Measurements from ENCODE around the gene SLC18A3.

SLC18A3 gene

DNA sequence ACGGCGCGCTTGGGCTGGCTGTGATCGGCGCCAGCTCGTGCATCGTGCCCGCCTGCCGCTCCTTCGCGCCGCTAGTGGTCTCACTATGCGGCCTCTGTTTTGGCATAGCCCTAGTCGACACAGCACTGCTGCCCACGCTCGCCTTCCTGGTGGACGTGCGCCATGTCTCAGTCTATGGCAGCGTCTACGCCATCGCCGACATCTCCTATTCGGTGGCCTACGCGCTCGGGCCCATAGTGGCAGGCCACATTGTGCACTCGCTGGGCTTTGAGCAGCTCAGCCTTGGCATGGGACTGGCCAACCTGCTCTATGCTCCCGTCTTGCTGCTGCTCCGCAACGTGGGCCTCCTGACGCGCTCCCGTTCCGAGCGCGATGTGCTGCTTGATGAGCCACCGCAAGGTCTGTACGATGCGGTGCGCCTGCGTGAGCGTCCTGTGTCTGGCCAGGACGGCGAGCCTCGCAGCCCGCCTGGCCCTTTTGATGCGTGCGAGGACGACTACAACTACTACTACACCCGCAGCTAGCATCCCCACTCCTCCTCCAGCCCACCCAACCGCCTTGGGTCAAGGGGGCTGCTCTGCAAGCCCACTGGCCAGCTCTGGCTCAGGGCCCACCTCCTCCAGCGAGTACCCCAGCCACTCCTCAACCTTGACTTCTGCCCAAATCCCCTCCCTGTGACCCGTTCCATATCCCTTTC lies 1.9 kb downstream of the SLC18A3 start:
- DNase-seq (ENCODE audit: low spot score) = no peak

DNA sequence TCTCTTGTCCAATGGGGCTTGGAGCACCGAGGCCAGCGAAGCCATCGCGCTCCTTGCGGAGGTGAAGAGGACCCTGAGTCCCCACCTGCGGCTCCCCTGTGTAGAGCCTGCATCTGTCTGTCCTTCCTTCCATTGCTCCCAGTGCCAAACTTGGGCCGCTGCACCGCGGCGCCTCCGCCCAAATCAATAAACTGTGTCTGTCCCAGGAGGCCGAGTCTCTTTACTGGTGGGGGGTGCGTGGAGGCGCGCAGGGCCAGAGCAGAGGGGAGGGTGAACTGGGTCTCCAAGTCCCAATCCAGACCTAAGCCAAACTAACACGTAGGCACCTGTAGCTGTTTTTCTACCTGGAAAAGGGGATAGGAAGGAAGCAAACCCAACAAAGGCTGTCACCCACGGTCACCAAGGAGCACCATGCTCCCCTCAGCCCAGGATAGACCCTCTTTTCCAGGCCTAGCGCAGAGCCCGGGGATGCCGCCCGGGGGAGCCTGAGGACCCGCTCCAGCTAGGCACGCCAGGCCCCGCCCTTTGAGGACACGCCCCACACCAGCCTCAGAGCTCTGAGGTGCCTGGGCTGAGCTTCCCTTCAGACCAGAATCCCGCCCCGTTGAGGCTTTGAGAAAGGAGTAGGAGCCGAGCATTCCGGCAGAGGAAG lies 2.5 kb downstream of the SLC18A3 start:
- no peak for DNase-seq (ENCODE audit: low spot score)

DNA sequence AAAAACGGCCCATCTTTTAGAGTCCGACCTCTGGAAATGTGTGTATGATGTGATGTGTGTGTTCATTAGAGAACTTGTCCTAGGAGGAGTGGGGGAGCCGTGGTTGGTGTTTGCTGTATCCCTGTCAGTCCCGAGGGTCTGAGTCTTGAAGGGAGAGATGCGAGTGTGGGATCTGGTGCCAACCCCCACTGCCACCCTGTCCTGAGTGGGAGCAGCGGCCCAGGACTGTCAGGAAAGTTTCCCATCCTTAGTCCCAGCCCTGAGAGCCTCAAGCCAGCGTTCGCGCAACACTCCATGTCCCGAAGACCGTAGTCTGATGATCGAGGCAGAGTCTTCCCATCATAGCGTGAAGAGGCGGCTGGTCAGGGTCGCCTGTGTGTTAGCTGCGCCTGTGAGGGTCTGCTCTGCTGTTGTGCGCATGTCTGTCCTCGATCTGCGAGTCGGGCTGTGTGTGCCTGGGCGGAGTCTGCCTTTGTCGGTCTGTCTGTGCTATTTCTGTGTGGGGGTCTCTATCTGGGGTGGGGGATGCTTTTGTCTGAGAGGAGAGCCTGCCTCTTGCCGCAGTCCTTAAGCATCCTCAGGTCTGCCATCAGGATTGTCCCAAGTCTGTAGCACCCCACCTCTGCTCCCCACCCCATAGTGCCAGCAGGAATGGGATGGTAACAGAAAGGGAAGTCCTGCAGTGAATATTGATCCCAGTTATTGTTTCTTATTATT lies 3.2 kb downstream of the SLC18A3 start:
- no peak for DNase-seq (ENCODE audit: low spot score)

DNA sequence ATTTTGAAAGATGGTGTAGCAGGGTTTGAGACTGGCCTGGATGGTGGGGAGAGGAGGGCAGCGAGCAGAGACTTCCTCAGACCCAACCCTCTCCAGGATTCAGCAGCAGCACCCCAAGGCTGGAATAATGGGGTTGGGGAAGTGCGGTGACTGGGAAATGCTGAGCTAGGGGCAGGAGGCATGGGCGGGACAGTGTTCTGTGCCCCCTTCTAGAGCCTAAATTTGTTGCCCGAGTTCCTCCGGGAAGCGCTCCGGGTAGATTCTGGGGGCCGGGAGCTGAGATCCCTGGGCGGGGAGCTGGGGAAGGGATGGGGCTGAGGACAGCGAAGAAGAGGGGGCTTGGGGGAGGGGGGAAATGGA lies 3.8 kb downstream of the SLC18A3 start, which contains the start of gene CHAT:
CHAT (plus strand) TSS at position 156 of the 360 bp plus-strand sequence; CDS start at position 309, 153 bp downstream.
- no peak for DNase-seq (ENCODE audit: low spot score)

DNA sequence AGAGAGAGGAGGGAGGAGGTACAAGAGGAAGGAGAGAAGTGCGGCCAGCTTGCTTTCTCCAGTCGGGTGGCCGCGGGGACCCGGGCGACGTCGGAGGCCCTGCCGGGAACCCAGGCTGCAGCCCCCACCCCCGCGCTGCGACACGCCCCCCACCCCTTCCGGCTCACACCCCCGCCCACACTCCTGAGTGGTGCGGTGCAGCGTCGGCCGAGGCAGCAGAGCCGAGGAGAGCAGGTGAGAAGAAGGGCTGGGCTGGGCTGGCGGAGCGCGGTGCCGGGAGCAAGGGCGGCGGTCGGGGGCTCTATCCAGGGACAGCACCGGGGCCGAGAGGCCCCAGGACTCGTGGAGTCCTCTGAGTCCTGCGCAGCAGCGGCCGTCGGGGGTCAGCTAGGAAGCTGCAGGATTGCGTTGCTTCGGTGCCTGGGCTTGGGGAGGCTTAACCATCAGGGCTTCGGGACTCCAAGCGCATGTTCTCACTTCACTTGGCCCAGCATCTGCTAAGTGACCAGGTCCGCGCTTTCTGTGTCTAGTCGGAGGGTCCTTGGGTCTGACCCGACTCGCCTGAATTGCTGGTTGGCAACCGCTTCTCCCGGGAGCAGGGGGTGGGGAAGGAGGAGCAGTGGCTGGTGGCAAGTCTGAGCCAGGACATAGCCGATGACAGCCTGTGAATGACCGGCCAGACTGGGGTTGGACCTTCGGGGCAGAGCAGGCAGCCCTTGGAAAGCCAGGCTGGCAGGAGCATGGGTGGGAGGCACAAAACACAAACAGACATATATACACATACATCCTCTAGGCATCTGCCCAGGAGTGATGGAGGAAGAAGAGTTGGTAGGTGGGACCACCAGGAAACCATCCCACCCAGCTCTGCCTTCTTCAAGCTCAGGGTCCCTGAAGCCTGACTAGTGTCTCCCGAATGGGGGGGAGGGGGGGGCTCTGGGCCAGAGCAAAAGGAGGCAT lies 4.4 kb downstream of the SLC18A3 start:
- DNase-seq (ENCODE audit: low spot score) = no peak

DNA sequence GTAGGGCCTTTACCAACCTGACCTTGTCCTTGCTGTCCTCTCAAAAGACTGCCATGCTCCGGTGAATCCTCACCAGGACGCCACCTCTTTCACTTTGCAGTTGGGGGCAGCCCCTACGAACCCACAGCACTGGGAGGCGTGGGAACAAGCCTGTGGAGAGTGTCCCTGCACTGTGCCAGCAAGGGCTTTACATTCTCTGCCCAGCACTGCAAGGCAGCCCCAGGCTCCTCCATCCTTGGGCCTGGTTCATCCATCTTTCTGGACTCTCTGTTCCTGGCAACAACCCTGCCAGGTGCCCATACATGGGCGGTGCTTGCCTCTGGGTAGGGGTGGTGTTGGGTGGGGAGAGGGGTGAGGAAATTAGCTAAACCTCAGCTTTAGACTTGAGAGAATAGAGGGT lies 5.1 kb downstream of the SLC18A3 start:
- no peak for DNase-seq (ENCODE audit: low spot score)

DNA sequence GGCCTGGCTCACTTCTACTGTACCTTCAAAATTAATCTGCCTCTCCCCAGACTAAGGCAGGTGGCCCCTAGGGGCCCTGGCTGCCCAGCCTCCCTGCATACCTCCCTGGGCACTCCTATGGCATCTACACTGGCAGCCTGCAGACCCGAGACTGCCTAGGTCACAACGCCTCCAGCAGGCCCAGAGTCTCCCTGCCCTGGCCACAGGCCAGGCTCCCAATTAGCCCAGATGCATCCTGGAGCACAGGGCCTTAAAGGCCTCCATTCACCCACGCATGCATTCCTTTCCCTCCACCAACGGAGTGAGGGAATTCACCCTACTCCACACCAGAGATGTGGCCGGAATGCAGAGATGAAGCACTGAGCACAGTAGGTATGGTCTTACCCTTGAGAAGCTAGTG lies 5.6 kb downstream of the SLC18A3 start:
- no peak for DNase-seq (ENCODE audit: low spot score)

DNA sequence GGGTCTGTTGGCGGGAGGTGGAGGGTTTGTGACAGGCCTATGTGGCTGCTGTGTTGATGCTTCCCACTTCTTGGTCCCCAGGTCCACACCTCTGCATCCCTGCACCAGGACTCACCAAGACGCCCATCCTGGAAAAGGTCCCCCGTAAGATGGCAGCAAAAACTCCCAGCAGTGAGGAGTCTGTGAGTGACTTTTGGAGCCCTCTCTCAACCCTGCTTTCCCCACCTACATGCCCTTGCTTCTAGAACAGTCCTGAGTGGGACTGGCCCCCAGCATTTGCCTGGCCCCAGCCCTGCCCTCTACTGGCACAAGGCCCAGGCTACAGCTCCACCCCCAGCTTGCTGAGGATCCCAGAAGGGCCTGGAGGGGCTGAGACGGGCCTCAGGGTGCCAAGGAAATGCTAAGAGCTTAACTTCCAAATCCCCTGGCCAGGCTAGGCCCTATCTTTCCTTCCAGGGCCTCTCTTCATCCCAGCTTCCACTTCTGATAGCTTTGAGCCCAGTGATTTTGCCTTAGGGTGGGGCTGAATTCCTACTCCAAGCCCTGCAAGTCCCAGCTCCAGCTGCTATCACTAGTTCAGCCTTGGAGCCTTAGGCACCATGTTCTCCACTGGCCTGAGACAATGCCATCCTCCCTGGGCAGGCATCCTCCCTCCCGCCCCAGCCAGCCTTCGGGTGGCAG lies 6.5 kb downstream of the SLC18A3 start:
- DNase-seq (ENCODE audit: low spot score) = no peak

DNA sequence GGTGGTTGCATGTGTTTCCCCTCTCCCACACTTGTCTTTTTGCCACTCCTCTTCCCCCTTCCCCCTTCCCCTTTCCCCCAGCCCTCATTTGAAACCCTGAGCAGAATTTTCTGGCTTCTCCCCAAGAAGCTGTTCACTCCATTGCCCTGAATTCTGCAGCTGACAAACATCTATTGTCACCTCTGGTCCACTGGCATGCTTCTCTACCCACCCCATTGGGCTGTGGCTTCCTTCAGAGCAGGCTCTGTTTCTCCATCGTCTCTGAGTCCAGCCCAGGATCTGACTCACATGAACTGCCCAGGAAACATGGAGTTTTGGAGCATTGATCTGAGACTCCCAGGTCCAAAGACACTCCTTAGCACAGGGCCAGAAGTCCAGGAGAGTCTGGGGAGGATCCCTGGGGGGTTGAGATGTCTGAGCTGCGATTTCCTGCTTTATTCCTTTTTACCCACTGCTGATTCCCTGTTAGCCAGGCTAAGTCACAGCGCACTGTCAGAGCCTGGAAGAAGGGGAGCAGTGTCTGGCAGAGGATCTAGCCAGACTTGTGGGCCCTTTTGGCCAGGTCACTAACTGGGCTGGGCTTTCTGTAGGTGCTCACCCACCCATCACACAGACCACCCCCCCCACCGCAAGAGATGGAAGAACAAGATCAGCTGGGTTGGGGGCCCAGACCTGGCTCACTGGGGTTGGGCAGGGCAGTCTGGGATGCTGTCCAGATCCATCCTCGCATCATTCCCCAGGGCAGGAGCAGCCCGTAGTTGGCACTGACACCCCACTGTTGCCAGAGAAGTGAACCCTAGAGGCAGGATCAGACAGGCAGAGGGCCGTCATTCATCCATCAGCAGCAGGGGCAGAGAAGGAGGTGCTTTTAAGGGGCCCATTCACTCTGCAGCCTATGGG lies 7.3 kb downstream of the SLC18A3 start:
- no peak for DNase-seq (ENCODE audit: low spot score)

DNA sequence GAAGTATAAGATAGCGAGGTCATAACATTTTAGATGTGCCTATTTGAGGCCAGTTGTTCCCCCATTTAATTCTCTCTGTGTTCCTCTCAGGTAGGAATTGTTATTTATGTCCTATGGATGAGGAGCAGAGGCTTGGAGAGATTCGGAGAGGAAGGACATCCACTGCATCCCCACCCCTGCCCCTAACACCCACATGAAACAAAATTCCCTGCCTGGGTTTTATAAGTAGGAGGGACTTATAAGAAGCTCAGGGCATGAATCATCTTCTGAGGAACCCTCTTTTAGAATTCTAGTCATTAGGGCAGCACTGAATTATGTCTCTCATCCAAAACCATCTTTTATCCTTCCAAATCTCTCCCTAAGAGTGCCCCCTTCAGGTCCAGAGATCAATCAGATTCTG lies 8.7 kb downstream of the SLC18A3 start:
- no peak for DNase-seq (ENCODE audit: low spot score)

DNA sequence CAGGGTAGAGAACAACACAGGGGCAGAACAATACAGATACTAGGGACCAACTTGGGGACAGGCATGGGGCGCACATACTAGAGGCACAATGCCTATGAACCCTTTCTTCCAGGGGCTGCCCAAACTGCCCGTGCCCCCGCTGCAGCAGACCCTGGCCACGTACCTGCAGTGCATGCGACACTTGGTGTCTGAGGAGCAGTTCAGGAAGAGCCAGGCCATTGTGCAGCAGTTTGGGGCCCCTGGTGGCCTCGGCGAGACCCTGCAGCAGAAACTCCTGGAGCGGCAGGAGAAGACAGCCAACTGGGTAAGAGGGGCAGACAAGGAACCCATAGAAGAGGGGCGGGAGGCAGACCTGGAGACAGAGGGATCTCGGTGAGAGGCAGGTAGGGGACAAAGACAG lies 9.5 kb downstream of the SLC18A3 start:
- DNase-seq (ENCODE audit: low spot score) = no peak

DNA sequence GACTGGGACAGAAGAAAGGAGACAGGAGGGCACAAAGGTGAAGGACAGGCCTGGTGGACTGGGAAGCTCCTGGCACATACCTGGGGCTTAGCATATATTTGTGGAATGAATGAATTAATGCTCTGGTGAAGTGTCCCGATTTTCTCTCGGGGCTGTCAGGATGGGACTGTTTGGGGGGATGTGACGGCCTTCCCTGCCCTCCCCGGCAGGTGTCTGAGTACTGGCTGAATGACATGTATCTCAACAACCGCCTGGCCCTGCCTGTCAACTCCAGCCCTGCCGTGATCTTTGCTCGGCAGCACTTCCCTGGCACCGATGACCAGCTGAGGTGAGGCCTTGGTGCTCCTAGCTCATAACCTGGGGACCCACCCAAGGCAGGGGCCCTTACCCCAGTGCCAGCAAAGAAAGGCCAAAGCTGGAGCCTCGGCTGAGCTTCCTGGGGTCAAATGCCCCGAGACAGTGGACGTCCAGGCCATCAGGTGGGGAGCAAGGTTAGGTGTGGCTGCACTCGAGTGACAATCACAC lies 10.2 kb downstream of the SLC18A3 start:
- DNase-seq (ENCODE audit: low spot score) = no peak

DNA sequence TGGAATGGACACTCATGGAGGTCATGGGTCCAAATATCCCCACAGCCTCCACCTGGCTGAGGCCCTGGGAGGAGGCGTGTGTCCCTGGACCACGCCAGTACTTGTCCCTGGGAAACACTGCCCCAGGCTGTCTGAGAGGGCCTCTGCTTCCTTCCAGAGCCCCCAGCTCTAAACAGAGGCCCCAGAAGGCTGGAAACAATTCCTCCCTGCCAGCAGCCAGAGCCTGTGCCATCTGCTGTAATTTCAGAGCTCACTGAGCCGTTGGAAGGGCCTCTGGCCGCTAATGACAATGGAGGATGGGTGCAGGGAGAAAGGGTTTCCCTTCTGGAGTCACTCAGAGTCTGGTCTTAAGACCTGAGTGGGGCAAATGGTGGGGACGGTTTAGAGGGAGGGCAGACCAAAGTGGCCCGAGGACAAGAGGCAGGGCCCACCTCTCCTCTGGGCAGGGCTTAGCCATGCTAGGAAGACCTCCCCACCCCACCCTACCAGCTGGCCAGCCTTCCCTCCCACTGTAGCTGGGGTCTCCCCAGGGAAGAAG lies 10.8 kb downstream of the SLC18A3 start:
- no peak for DNase-seq (ENCODE audit: low spot score)

DNA sequence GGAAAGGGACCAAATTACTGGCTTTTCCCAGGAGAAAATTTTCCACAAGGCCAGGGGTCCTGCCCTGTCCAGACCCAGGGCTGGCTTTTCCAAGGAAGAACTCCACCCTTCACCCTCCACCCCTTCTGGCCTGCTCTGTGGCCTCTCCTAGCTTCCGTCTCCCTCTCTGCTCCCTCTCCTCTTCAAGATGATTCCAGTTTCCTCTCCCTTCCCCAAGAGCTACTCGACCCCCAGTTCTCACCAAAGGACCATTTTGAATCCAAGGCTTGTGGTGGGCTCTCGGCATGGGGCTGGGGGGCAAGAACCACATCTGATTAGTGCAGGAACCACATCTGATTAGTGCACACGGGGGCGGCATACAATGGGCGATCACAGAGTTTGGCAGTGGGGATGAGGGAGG lies 11.5 kb downstream of the SLC18A3 start:
- no peak for DNase-seq (ENCODE audit: low spot score)

DNA sequence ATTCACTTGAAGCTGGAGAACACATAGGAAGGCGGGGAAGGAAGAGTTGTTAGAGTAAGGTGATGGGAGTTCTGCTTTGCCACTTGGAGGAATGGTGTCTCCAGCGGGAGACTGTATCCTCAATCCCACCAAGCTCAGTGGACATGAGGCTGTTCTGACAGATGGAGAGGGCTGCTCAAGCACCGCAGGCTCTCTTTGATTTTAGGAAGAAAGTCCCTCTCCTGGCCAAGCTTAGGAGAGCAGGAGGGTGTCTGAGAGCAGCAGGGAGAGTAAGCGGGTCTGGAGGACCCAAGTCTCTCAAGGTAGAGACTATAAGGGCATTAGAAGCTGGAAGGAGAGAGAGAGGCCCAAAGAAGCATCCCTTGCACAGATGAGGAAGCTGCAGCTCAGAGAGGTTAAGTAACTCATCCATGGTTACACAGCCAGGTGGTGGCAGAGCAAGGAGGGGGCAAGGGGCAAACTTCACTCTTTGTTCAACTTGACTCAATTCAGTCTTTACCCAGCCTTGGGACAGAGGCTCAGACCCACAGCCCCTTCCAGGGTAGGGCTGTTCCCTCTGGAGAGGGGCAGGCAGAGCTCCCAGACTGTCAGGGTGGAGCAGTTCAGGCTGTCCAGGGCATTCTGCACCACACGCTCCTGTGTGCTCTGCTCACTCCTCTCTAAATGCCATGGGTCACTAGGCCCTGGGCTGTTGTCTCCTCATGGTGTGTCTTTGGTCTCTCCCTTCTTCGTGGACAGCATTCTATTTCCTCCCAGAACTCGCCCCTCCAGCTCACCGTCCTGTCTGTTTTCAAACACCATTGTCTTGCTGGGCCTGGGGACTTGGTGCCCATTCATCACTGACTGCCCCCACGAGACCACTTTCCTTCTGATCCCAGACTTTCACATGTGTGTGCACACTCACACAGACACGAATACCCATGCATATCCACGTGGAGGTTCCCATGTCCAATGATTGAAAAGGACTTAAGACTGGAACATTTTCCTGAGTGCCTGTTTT lies 12.6 kb downstream of the SLC18A3 start:
- no peak for DNase-seq (ENCODE audit: low spot score)

DNA sequence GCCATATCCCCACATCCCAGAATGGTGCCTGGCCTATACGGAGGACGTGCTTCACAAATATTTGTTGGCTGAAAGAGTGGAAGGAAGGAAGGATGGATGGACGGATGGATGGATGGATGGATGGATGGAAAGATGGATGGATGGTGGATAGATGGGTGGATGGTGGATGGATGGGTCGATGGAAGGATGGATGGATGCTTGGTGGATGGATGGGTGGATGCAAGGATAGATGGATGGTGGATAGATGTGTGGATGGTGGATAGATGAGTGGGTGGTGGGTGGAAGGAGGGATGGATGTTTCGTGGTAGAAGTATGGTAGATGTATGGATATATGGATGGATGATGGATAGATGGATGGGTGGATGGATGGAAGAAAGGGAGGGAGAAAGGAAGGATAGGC lies 14.5 kb downstream of the SLC18A3 start:
- DNase-seq (ENCODE audit: low spot score) = no peak

DNA sequence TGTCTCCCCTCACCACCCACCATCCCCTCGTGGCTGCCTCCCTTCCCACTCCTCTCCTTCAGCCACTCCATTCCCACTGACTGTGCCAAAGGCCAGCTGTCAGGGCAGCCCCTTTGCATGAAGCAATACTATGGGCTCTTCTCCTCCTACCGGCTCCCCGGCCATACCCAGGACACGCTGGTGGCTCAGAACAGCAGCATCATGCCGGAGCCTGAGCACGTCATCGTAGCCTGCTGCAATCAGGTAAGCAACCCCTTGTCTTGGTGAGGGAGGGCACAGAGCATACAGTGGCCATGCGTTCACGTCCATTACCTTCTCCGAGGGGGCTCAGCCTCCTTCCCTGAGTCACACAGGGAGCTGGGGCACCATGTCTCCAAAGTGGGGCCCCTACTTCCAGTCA lies 15.3 kb downstream of the SLC18A3 start:
- no peak for DNase-seq (ENCODE audit: low spot score)

DNA sequence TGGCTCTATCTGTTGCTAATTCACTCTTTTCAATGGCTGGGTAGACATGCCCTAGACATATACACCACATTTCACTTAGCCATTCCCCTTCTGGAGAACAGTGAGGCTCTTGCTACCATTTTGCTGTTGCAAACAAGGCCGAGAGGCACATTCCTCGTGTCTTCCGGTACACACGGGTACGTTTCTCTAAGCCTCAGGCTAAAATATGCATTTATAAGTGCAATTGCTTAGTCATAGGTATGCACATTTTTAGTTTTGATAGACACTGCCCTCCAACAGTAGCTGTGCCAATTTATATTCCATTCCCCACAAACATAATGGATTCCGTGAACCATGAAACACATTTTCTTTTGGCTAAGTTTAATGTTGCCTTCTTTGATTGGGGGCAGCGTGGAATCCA lies 16.9 kb downstream of the SLC18A3 start:
- DNase-seq (ENCODE audit: low spot score) = no peak
